Measurements from ENCODE around the gene TRMT10C.

TRMT10C gene

GRCh38 chr3:101561630-101562328 lies at the start of gene TRMT10C:
TRMT10C (plus strand) TSS chr3:101561868; CDS start chr3:101564782, 2,914 bp downstream.
- no peaks in the 10 kb centered on the region for H3K9me3 ChIP-seq (ENCODE audit: low read length)
- TF ChIP-seq EZH2 (IDR thresholded peaks at IDR 0.05; ENCODE audit: borderline replicate concordance, low read length) (no peak), CTCF (IDR thresholded peaks at IDR 0.05; ENCODE audit: low read length) (no peak)
- H3K27me3 ChIP-seq (ENCODE audit: insufficient read depth, low read length), result no peaks in the 10 kb centered on the region
- peak within 1 kb of the TSS; percentile 13 for H3K27ac ChIP-seq (ENCODE audit: low read depth, low read length, poor library complexity, severe bottlenecking)
- H3K4me3 ChIP-seq (ENCODE audit: low read depth, low read length, poor library complexity, severe bottlenecking), result peak within 1 kb of the TSS; percentile 90
- no peaks in the 10 kb centered on the region for H4K20me1 ChIP-seq (ENCODE audit: insufficient read depth, low read length)
- H3K36me3 ChIP-seq (ENCODE audit: insufficient read depth, low read length), result peaks cover 23% of the 10 kb centered on the region
- peaks cover 17% of the 10 kb centered on the region for H3K4me1 ChIP-seq (ENCODE audit: insufficient read depth, low read length, severe bottlenecking)
- peak within 1 kb of the TSS; percentile 86; the same call in 1 of the 2 replicates for H2AFZ ChIP-seq (ENCODE audit: low read length)
- H3K9ac ChIP-seq (ENCODE audit: low read length), result peak within 1 kb of the TSS; percentile 86
- no peaks in the 10 kb centered on the region for H3K9me2 ChIP-seq (ENCODE audit: low read depth, low read length)
- peak within 1 kb of the TSS; percentile 72 for H3K4me2 ChIP-seq (ENCODE audit: low read length)
- H3K79me2 ChIP-seq (ENCODE audit: insufficient read depth, low read length), result peaks cover 29% of the 10 kb centered on the region
- no peaks in the 10 kb centered on the region for H3F3A ChIP-seq (ENCODE audit: insufficient read depth, low read length)

GRCh38 chr3:101512396-101512645 lies 49.3 kb upstream of the TRMT10C start:
- Histone ChIP-seq H3K4me1 (ENCODE audit: insufficient read depth, low read length, severe bottlenecking) (peaks cover 26% of the 10 kb centered on the region), H3K27ac (ENCODE audit: low read depth, low read length, poor library complexity, severe bottlenecking) (peak overlapping the region; percentile 65), H3K9me3 (ENCODE audit: low read length) (no peaks in the 10 kb centered on the region), H3K4me3 (ENCODE audit: low read depth, low read length, poor library complexity, severe bottlenecking) (peak overlapping the region; percentile 72), H3K9me2 (ENCODE audit: low read depth, low read length) (no peaks in the 10 kb centered on the region), H3K27me3 (ENCODE audit: insufficient read depth, low read length) (no peaks in the 10 kb centered on the region), H3K9ac (ENCODE audit: low read length) (peak overlapping the region; percentile 66), H3K79me2 (ENCODE audit: insufficient read depth, low read length) (peaks cover 7% of the 10 kb centered on the region; the same call in 1 of the 2 replicates), H4K20me1 (ENCODE audit: insufficient read depth, low read length) (no peaks in the 10 kb centered on the region), H3K36me3 (ENCODE audit: insufficient read depth, low read length) (peaks cover 2% of the 10 kb centered on the region; the same call in 1 of the 2 replicates), H3F3A (ENCODE audit: insufficient read depth, low read length) (no peaks in the 10 kb centered on the region), H2AFZ (ENCODE audit: low read length) (peak overlapping the region; percentile 8; the same call in 1 of the 2 replicates), H3K4me2 (ENCODE audit: low read length) (peak overlapping the region; percentile 79)
- TF ChIP-seq CTCF (IDR thresholded peaks at IDR 0.05; ENCODE audit: low read length) (no peak), EZH2 (IDR thresholded peaks at IDR 0.05; ENCODE audit: borderline replicate concordance, low read length) (no peak)

GRCh38 chr3:101512646-101513418 lies 48.8 kb upstream of the TRMT10C start, which contains the start of gene SENP7:
SENP7 (minus strand) TSS chr3:101513212; CDS start chr3:101513130, 82 bp downstream.
- Histone ChIP-seq H3K4me1 (ENCODE audit: insufficient read depth, low read length, severe bottlenecking) (peaks cover 26% of the 10 kb centered on the region), H3K4me3 (ENCODE audit: low read depth, low read length, poor library complexity, severe bottlenecking) (peak within 1 kb of the TSS; percentile 72), H3F3A (ENCODE audit: insufficient read depth, low read length) (no peaks in the 10 kb centered on the region), H3K27ac (ENCODE audit: low read depth, low read length, poor library complexity, severe bottlenecking) (peak within 1 kb of the TSS; percentile 65), H3K9me3 (ENCODE audit: low read length) (no peaks in the 10 kb centered on the region), H3K9ac (ENCODE audit: low read length) (peak within 1 kb of the TSS; percentile 66), H2AFZ (ENCODE audit: low read length) (peak within 1 kb of the TSS; percentile 8), H3K9me2 (ENCODE audit: low read depth, low read length) (no peaks in the 10 kb centered on the region), H3K79me2 (ENCODE audit: insufficient read depth, low read length) (0 out of 2 replicates have a peak, but pooled peaks cover 6% of the 10 kb centered on the region), H4K20me1 (ENCODE audit: insufficient read depth, low read length) (no peaks in the 10 kb centered on the region), H3K4me2 (ENCODE audit: low read length) (peak within 1 kb of the TSS; percentile 79), H3K27me3 (ENCODE audit: insufficient read depth, low read length) (no peaks in the 10 kb centered on the region), H3K36me3 (ENCODE audit: insufficient read depth, low read length) (no peaks in the 10 kb centered on the region)
- TF ChIP-seq EZH2 (IDR thresholded peaks at IDR 0.05; ENCODE audit: borderline replicate concordance, low read length), result no peak
- TF ChIP-seq CTCF (IDR thresholded peaks at IDR 0.05; ENCODE audit: low read length), result no peak
